ENCODE data around the gene PRM3.
A peak's percentile ranks its signal among the peaks of the same experiment; 100 is the strongest.

PRM3 gene

DNA sequence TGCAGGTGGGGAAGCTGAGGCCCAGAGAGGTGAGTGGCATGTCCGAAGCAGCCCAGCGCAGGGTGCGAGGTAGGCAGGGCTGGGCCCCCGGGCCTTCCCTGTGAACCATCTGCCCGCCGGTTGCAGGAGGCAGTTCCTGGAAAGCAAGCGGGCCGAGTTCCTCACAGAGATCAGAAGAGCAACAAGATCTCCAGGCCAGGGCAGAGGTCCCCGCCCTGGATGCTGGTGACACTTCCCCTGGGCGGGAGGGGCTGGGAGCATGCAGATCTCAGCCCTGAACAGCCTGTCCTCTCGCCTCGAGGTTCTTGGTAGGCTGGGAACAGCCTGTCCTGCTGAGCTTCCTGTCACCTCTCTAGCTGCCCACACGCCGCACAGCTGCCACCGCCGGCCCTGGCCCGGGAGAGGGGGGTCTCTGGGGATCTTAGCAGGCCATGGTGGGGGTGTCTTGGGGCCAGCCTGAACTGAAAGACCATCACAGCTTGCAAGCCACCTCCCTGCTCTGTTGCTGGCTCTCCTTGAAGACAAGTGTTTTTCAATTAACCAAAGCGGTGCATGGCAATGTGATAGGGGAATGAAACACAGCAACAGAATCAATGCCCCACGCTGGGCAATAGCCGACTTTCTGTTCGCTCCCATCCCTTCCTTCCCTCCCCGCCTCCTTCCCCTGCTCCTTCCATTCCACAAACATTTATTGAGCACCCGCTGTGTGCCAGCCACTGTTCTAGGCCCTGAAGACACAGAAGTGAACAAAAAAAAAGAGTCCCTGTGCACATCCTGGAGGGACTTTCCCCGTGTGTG lies 49.1 kb downstream of the PRM3 start:
- peak; percentile 90 to 95 for DNase-seq

Data from inflammatory macrophage (primary cell).